ENCODE results near the gene NFX1. TPM values are rescaled to one million over a fixed set of nuclear protein-coding genes. Genes with fewer than 3 reads are reported as not detected.
A peak's percentile ranks its signal among the peaks of the same experiment; 100 is the strongest.
"Not testable (repeated sequence)": the region's sequence is repeated elsewhere in the genome, so short reads cannot be mapped to it uniquely, and the experiment has no call there.

Gene NFX1
- total and polyA plus RNA-seq, 2 donors, result 15.5 to 23.3 TPM

- WGBS, result 92% methylated on average over 10 of the region's 10 CpGs
- H3K4me3 ChIP-seq (ENCODE audit: low read length in 2 of 2); DNase-seq (ENCODE audit: low read depth in 6 of 9, low spot score in 9 of 9); H3K9me3 ChIP-seq (ENCODE audit: control insufficient read depth in 2 of 2, insufficient read depth in 1 of 2, low read length in 1 of 2); H3K27ac ChIP-seq (ENCODE audit: low read depth in 1 of 2, low read length in 1 of 2); H3K36me3 ChIP-seq (ENCODE audit: control insufficient read depth in 2 of 2, insufficient read depth in 2 of 2, low read length in 1 of 2); H3K27me3 ChIP-seq (ENCODE audit: control insufficient read depth in 2 of 2, insufficient read depth in 1 of 2, low read length in 1 of 2): not testable (repeated sequence)
- peaks cover 11 to 28% of the 10 kb centered on the region in 2 donors for H3K4me1 ChIP-seq (ENCODE audit: control insufficient read depth in 2 of 2, insufficient read depth in 2 of 2, low read length in 2 of 2)
These were observed 112.1 kb downstream of the NFX1 start, which contains the start of gene AQP7 for GRCh38 chr9:33402371-33402770. Gene AQP7, minus strand, starts transcription at chr9:33402568. Its CDS starts 1,306 bp downstream, at chr9:33401262.

- Histone ChIP-seq H3K36me3 (ENCODE audit: control insufficient read depth in 2 of 2, insufficient read depth in 2 of 2, low read length in 1 of 2) (no peaks in the 10 kb centered on the region), H3K9me3 (ENCODE audit: control insufficient read depth in 2 of 2, insufficient read depth in 1 of 2, low read length in 1 of 2) (no peaks in the 10 kb centered on the region), H3K4me3 (ENCODE audit: low read length in 2 of 2) (no peak overlapping the region), H3K27me3 (ENCODE audit: control insufficient read depth in 2 of 2, insufficient read depth in 1 of 2, low read length in 1 of 2) (no peaks in the 10 kb centered on the region), H3K4me1 (ENCODE audit: control insufficient read depth in 2 of 2, insufficient read depth in 2 of 2, low read length in 2 of 2) (peaks cover 11 to 28% of the 10 kb centered on the region in 2 donors), H3K27ac (ENCODE audit: low read depth in 1 of 2, low read length in 1 of 2) (peak overlapping the region in 1 of 2 donors; percentile 89)
- whole genome bisulfite sequencing, result 96% methylated on average over 17 of the region's 17 CpGs
- DNase-seq (ENCODE audit: low read depth in 6 of 9, low spot score in 9 of 9), result peak in 1 of 9 donors; percentile 4
These were observed 113.8 kb downstream of the NFX1 start for GRCh38 chr9:33403941-33404787.

GRCh38 chr9:33404788-33405362 is 114.6 kb downstream of the NFX1 start:
- Histone ChIP-seq H3K4me1 (ENCODE audit: control insufficient read depth in 2 of 2, insufficient read depth in 2 of 2, low read length in 2 of 2) (peaks cover 11 to 28% of the 10 kb centered on the region in 2 donors), H3K36me3 (ENCODE audit: control insufficient read depth in 2 of 2, insufficient read depth in 2 of 2, low read length in 1 of 2) (no peaks in the 10 kb centered on the region), H3K9me3 (ENCODE audit: control insufficient read depth in 2 of 2, insufficient read depth in 1 of 2, low read length in 1 of 2) (no peaks in the 10 kb centered on the region), H3K27me3 (ENCODE audit: control insufficient read depth in 2 of 2, insufficient read depth in 1 of 2, low read length in 1 of 2) (no peaks in the 10 kb centered on the region), H3K4me3 (ENCODE audit: low read length in 2 of 2) (no peak overlapping the region), H3K27ac (ENCODE audit: low read depth in 1 of 2, low read length in 1 of 2) (peak overlapping the region in 1 of 2 donors; percentile 89)
- WGBS, result 95% methylated on average over 4 of the region's 4 CpGs
- DNase-seq (ENCODE audit: low read depth in 6 of 9, low spot score in 9 of 9), result peak in 4 of 9 donors; percentile 42 to 85 (median 70)

GRCh38 chr9:33407061-33407460 is 116.7 kb downstream of the NFX1 start:
- DNase-seq (ENCODE audit: low read depth in 6 of 9, low spot score in 9 of 9), result no peak
- H3K9me3 ChIP-seq (ENCODE audit: control insufficient read depth in 2 of 2, insufficient read depth in 1 of 2, low read length in 1 of 2), result no peaks in the 10 kb centered on the region
- peaks cover 11 to 28% of the 10 kb centered on the region in 2 donors for H3K4me1 ChIP-seq (ENCODE audit: control insufficient read depth in 2 of 2, insufficient read depth in 2 of 2, low read length in 2 of 2)
- H3K36me3 ChIP-seq (ENCODE audit: control insufficient read depth in 2 of 2, insufficient read depth in 2 of 2, low read length in 1 of 2), result no peaks in the 10 kb centered on the region
- H3K27ac ChIP-seq (ENCODE audit: low read depth in 1 of 2, low read length in 1 of 2), result no peak overlapping the region
- H3K4me3 ChIP-seq (ENCODE audit: low read length in 2 of 2), result no peak overlapping the region
- no peaks in the 10 kb centered on the region for H3K27me3 ChIP-seq (ENCODE audit: control insufficient read depth in 2 of 2, insufficient read depth in 1 of 2, low read length in 1 of 2)
- WGBS, result 99% methylated on average over 3 of the region's 3 CpGs

GRCh38 chr9:33408087-33408486 is 117.8 kb downstream of the NFX1 start:
- Histone ChIP-seq H3K9me3 (ENCODE audit: control insufficient read depth in 2 of 2, insufficient read depth in 1 of 2, low read length in 1 of 2) (no peaks in the 10 kb centered on the region), H3K27ac (ENCODE audit: low read depth in 1 of 2, low read length in 1 of 2) (no peak overlapping the region), H3K4me1 (ENCODE audit: control insufficient read depth in 2 of 2, insufficient read depth in 2 of 2, low read length in 2 of 2) (peaks cover 11 to 28% of the 10 kb centered on the region in 2 donors), H3K27me3 (ENCODE audit: control insufficient read depth in 2 of 2, insufficient read depth in 1 of 2, low read length in 1 of 2) (no peaks in the 10 kb centered on the region), H3K4me3 (ENCODE audit: low read length in 2 of 2) (no peak overlapping the region), H3K36me3 (ENCODE audit: control insufficient read depth in 2 of 2, insufficient read depth in 2 of 2, low read length in 1 of 2) (no peaks in the 10 kb centered on the region)
- DNase-seq (ENCODE audit: low read depth in 6 of 9, low spot score in 9 of 9), result no peak
- WGBS, result 95% methylated on average over 5 of the region's 5 CpGs

- no peak overlapping the region for H3K4me3 ChIP-seq (ENCODE audit: low read length in 2 of 2)
- no peaks in the 10 kb centered on the region for H3K9me3 ChIP-seq (ENCODE audit: control insufficient read depth in 2 of 2, insufficient read depth in 1 of 2, low read length in 1 of 2)
- H3K27me3 ChIP-seq (ENCODE audit: control insufficient read depth in 2 of 2, insufficient read depth in 1 of 2, low read length in 1 of 2), result no peaks in the 10 kb centered on the region
- WGBS, result 50% methylated on average over 3 of the region's 3 CpGs
- H3K36me3 ChIP-seq (ENCODE audit: control insufficient read depth in 2 of 2, insufficient read depth in 2 of 2, low read length in 1 of 2), result no peaks in the 10 kb centered on the region
- DNase-seq (ENCODE audit: low read depth in 6 of 9, low spot score in 9 of 9), result peak in 2 of 9 donors; percentile 7 to 65
- H3K4me1 ChIP-seq (ENCODE audit: control insufficient read depth in 2 of 2, insufficient read depth in 2 of 2, low read length in 2 of 2), result peaks cover 42 to 45% of the 10 kb centered on the region in 2 donors
- peak overlapping the region; percentile 86 to 88 for H3K27ac ChIP-seq (ENCODE audit: low read depth in 1 of 2, low read length in 1 of 2)
These were observed 124.0 kb downstream of the NFX1 start for GRCh38 chr9:33414268-33414667.

- Histone ChIP-seq H3K4me3 (ENCODE audit: low read length in 2 of 2) (no peak overlapping the region), H3K9me3 (ENCODE audit: control insufficient read depth in 2 of 2, insufficient read depth in 1 of 2, low read length in 1 of 2) (no peaks in the 10 kb centered on the region), H3K4me1 (ENCODE audit: control insufficient read depth in 2 of 2, insufficient read depth in 2 of 2, low read length in 2 of 2) (peaks cover 42 to 45% of the 10 kb centered on the region in 2 donors), H3K27ac (ENCODE audit: low read depth in 1 of 2, low read length in 1 of 2) (peak overlapping the region; percentile 86 to 88), H3K27me3 (ENCODE audit: control insufficient read depth in 2 of 2, insufficient read depth in 1 of 2, low read length in 1 of 2) (no peaks in the 10 kb centered on the region), H3K36me3 (ENCODE audit: control insufficient read depth in 2 of 2, insufficient read depth in 2 of 2, low read length in 1 of 2) (no peaks in the 10 kb centered on the region)
- no peak for DNase-seq (ENCODE audit: low read depth in 6 of 9, low spot score in 9 of 9)
- WGBS, result 88% methylated on average over 13 of the region's 13 CpGs
These were observed 124.7 kb downstream of the NFX1 start for GRCh38 chr9:33414889-33415500.

- WGBS, result 13% methylated on average over 9 of the region's 9 CpGs
- peak overlapping the region in 1 of 2 donors; percentile 19 for H3K4me3 ChIP-seq (ENCODE audit: low read length in 2 of 2)
- H3K36me3 ChIP-seq (ENCODE audit: control insufficient read depth in 2 of 2, insufficient read depth in 2 of 2, low read length in 1 of 2), result no peaks in the 10 kb centered on the region
- H3K27ac ChIP-seq (ENCODE audit: low read depth in 1 of 2, low read length in 1 of 2), result peak overlapping the region; percentile 86 to 88
- H3K27me3 ChIP-seq (ENCODE audit: control insufficient read depth in 2 of 2, insufficient read depth in 1 of 2, low read length in 1 of 2), result no peaks in the 10 kb centered on the region
- DNase-seq (ENCODE audit: low read depth in 6 of 9, low spot score in 9 of 9), result peak; percentile 81 to 97 (median 92)
- H3K4me1 ChIP-seq (ENCODE audit: control insufficient read depth in 2 of 2, insufficient read depth in 2 of 2, low read length in 2 of 2), result peaks cover 42 to 45% of the 10 kb centered on the region in 2 donors
- no peaks in the 10 kb centered on the region for H3K9me3 ChIP-seq (ENCODE audit: control insufficient read depth in 2 of 2, insufficient read depth in 1 of 2, low read length in 1 of 2)
These were observed 125.3 kb downstream of the NFX1 start for GRCh38 chr9:33415501-33416038.
